Astrocyte (in vitro differentiated cells and primary cell): ENCODE data around the gene PCDHB14. TPM values are rescaled to one million over a fixed set of nuclear protein-coding genes. Genes with fewer than 3 reads are reported as not detected.
"Not testable (repeated sequence)": the region's sequence is repeated elsewhere in the genome, so short reads cannot be mapped to it uniquely, and the experiment has no call there.

Source experiments
- DNase-seq: peaks from one replicate; pipeline ENCODE4 v3.0.0-alpha.2; 2010; ENCODE audit warnings: low read depth
- FAIRE-seq: peaks from 2 replicates; lab custom pipeline; 2011; peaks lifted over from hg19 to GRCh38; lab: Jason Lieb, UNC
- H2AFZ ChIP-seq: 2 replicates; pipeline ENCODE4 v1.6.0; 2012; ENCODE audit warnings: low read depth, low read length, inconsistent platforms
- H3K27ac ChIP-seq: 2 replicates; pipeline ENCODE4 v1.5.1; 2011; ENCODE audit warnings: low read depth, low read length, inconsistent platforms
- H3K27me3 ChIP-seq: 2 replicates; pipeline ENCODE4 v1.6.0; 2011; ENCODE audit warnings: low read length, inconsistent platforms; ENCODE audit not compliant: insufficient read depth
- H3K36me3 ChIP-seq: 2 replicates; pipeline ENCODE4 v1.5.1; 2011; ENCODE audit warnings: low read length, inconsistent platforms; ENCODE audit not compliant: insufficient read depth
- H3K4me1 ChIP-seq: 2 replicates; pipeline ENCODE4 v1.5.1; 2011; ENCODE audit warnings: low read length, inconsistent platforms; ENCODE audit not compliant: insufficient read depth
- H3K4me2 ChIP-seq: 2 replicates; pipeline ENCODE4 v1.6.0; 2012; ENCODE audit warnings: low read length, inconsistent platforms
- H3K4me3 ChIP-seq: 2 replicates; pipeline ENCODE4 v1.5.1; 2011; ENCODE audit warnings: low read depth, mild to moderate bottlenecking, low read length, inconsistent platforms; ENCODE audit not compliant: insufficient read depth
- H3K79me2 ChIP-seq: 2 replicates; pipeline ENCODE4 v1.6.0; 2012; ENCODE audit warnings: mild to moderate bottlenecking, low read length, inconsistent platforms; ENCODE audit not compliant: insufficient read depth
- H3K9ac ChIP-seq: 2 replicates; pipeline ENCODE4 v1.6.0; 2012; ENCODE audit warnings: mild to moderate bottlenecking, low read length, inconsistent platforms
- H3K9me3 ChIP-seq: 2 replicates; pipeline ENCODE4 v1.5.1; 2012; ENCODE audit warnings: low read depth, mild to moderate bottlenecking, low read length, inconsistent platforms; ENCODE audit not compliant: insufficient read depth
- H4K20me1 ChIP-seq: 2 replicates; pipeline ENCODE4 v1.6.0; 2012; ENCODE audit warnings: low read length, inconsistent platforms; ENCODE audit not compliant: insufficient read depth
- H3K27ac Mint-ChIP-seq: one replicate; pipeline ENCODE4 v1.8.0; 2021; ENCODE audit warnings: mild to moderate bottlenecking, mixed read lengths; ENCODE audit not compliant: unreplicated experiment
- H3K27me3 Mint-ChIP-seq: one replicate; pipeline ENCODE4 v1.8.0; 2021; ENCODE audit warnings: low read depth, mixed read lengths; ENCODE audit not compliant: unreplicated experiment
- H3K36me3 Mint-ChIP-seq: one replicate; pipeline ENCODE4 v1.8.0; 2021; ENCODE audit warnings: low read depth, mixed read lengths; ENCODE audit not compliant: unreplicated experiment
- H3K4me1 Mint-ChIP-seq: one replicate; pipeline ENCODE4 v1.8.0; 2021; ENCODE audit warnings: low read depth, mixed read lengths; ENCODE audit not compliant: unreplicated experiment
- H3K4me3 Mint-ChIP-seq: one replicate; pipeline ENCODE4 v1.8.0; 2021; ENCODE audit warnings: mild to moderate bottlenecking, moderate library complexity, mixed read lengths; ENCODE audit not compliant: unreplicated experiment
- H3K9me3 Mint-ChIP-seq: one replicate; pipeline ENCODE4 v1.8.0; 2021; ENCODE audit warnings: mild to moderate bottlenecking, mixed read lengths; ENCODE audit not compliant: unreplicated experiment
- CTCF ChIP-seq: IDR thresholded peaks from 2 replicates; pipeline ENCODE4 v1.5.1; 2011; ENCODE audit warnings: low read depth, mild to moderate bottlenecking, inconsistent platforms, low read length, moderate library complexity; ENCODE audit not compliant: insufficient read depth
- EZH2 ChIP-seq: IDR thresholded peaks from 2 replicates; pipeline ENCODE4 v1.6.1; 2012; ENCODE audit warnings: mild to moderate bottlenecking, low read length, inconsistent platforms; ENCODE audit not compliant: insufficient read depth
- total RNA-seq: library from RNA; stranded (reverse); gene quantifications from 2 replicates; pipeline ENCODE4 v1.2.1, GENCODE V29; 2021

The PCDHB14 gene
- total RNA-seq, 1 donor from 2014 or later = 6.4 TPM

- no peaks in the 10 kb centered on the region for H3K27me3 Mint-ChIP-seq
- no peak overlapping the region for H3K27ac Mint-ChIP-seq
- no peak overlapping the region for H3K4me3 Mint-ChIP-seq
- Histone ChIP-seq H3K36me3 (no peaks in the 10 kb centered on the region), H3K9ac (no peak overlapping the region), H2AFZ (no peak overlapping the region), H3K79me2 (no peaks in the 10 kb centered on the region), H3K4me1 (no peaks in the 10 kb centered on the region), H3K4me3 (no peak overlapping the region), H3K9me3 (peaks cover 21% of the 10 kb centered on the region), H4K20me1 (no peaks in the 10 kb centered on the region), H3K27ac (no peak overlapping the region), H3K4me2 (no peak overlapping the region), H3K27me3 (no peaks in the 10 kb centered on the region)
- peaks cover 18% of the 10 kb centered on the region for H3K36me3 Mint-ChIP-seq
- H3K9me3 Mint-ChIP-seq = peaks cover 35% of the 10 kb centered on the region
- FAIRE-seq (no peak), DNase-seq (no peak)
- H3K4me1 Mint-ChIP-seq = no peaks in the 10 kb centered on the region
- TF ChIP-seq CTCF = peak; percentile 2
- no peak for TF ChIP-seq EZH2
These were observed 11.0 kb downstream of the PCDHB14 start for GRCh38 chr5:141234109-141234667.

- not testable (repeated sequence) for H4K20me1 ChIP-seq, H3K4me1 ChIP-seq, H3K27ac Mint-ChIP-seq, H3K4me3 Mint-ChIP-seq, H3K4me2 ChIP-seq, H3K4me3 ChIP-seq, FAIRE-seq, H3K9ac ChIP-seq, H3K27me3 Mint-ChIP-seq, H3K79me2 ChIP-seq, H3K27me3 ChIP-seq, H3K4me1 Mint-ChIP-seq, DNase-seq, H3K27ac ChIP-seq, H2AFZ ChIP-seq, H3K36me3 ChIP-seq
- Mint-ChIP-seq H3K9me3 (peaks cover 48% of the 10 kb centered on the region), H3K36me3 (peaks cover 22% of the 10 kb centered on the region)
- peaks cover 26% of the 10 kb centered on the region for H3K9me3 ChIP-seq
These were observed 12.8 kb downstream of the PCDHB14 start for GRCh38 chr5:141235922-141236321.

- Histone ChIP-seq H3K4me2 (no peak overlapping the region), H3K9me3 (peaks cover 31% of the 10 kb centered on the region), H2AFZ (no peak overlapping the region), H3K9ac (no peak overlapping the region), H3K27ac (no peak overlapping the region), H3K4me1 (no peaks in the 10 kb centered on the region), H3K27me3 (no peaks in the 10 kb centered on the region), H3K4me3 (no peak overlapping the region), H3K36me3 (no peaks in the 10 kb centered on the region), H3K79me2 (no peaks in the 10 kb centered on the region), H4K20me1 (no peaks in the 10 kb centered on the region)
- H3K4me1 Mint-ChIP-seq = no peaks in the 10 kb centered on the region
- H3K9me3 Mint-ChIP-seq = peaks cover 49% of the 10 kb centered on the region
- no peak overlapping the region for H3K27ac Mint-ChIP-seq
- H3K27me3 Mint-ChIP-seq = no peaks in the 10 kb centered on the region
- peaks cover 22% of the 10 kb centered on the region for H3K36me3 Mint-ChIP-seq
- FAIRE-seq (no peak), DNase-seq (no peak)
- no peak for TF ChIP-seq CTCF
- no peak for TF ChIP-seq EZH2
- H3K4me3 Mint-ChIP-seq = no peak overlapping the region
These were observed 13.6 kb downstream of the PCDHB14 start for GRCh38 chr5:141236516-141237313.
